Panc1 (cell line): ENCODE measurements around the gene CPEB2. TPM values are rescaled to one million over a fixed set of nuclear protein-coding genes. Genes with fewer than 3 reads are reported as not detected.

Source experiments
- ATAC-seq: fragments of 200-7000 bp; cut with Tn5 transposase; 2 replicates; pipeline ENCODE4 v1.9.1; 2020; ENCODE audit warnings: mild to moderate bottlenecking, moderate library complexity
- BruUV-seq: library from RNA; stranded (reverse); fragments of 400-500 nt; replicated peaks from 2 replicates; lab custom pipeline; 2021; lab: Mats Ljungman, UMichigan
- CTCF ChIA-PET: fragments of 300-600 bp; sonication (Branson Sonifier 250); formaldehyde crosslinking; loops from one replicate; lab custom pipeline; 2022; ENCODE audit warnings: antibody characterized with exemption; lab: Charles Lee
- POLR2A ChIA-PET: fragments of 300-600 bp; sonication (Branson Sonifier 250); formaldehyde crosslinking; loops from one replicate; lab custom pipeline; 2022; ENCODE audit warnings: antibody characterized with exemption; lab: Charles Lee
- DNase-seq: peaks from one replicate; pipeline ENCODE4 v3.0.0-alpha.2; 2010; ENCODE audit warnings: low read depth, low spot score
- H3K27ac ChIP-seq: 2 replicates; pipeline ENCODE4 v1.5.1; 2011; ENCODE audit warnings: mild to moderate bottlenecking, low read length, inconsistent platforms
- H3K27me3 ChIP-seq: fragments of 200-500 bp; sonication (Bioruptor generic); 2 replicates; pipeline ENCODE4 v1.6.0; 2014; ENCODE audit warnings: low read length, inconsistent platforms; ENCODE audit not compliant: control insufficient read depth, insufficient read depth
- H3K36me3 ChIP-seq: fragments of 200-500 bp; sonication (Bioruptor generic); 2 replicates; pipeline ENCODE4 v1.5.1; 2014; ENCODE audit warnings: inconsistent platforms, mild to moderate bottlenecking, low read length, moderate library complexity; ENCODE audit not compliant: control insufficient read depth, insufficient read depth
- H3K4me1 ChIP-seq: 2 replicates; pipeline ENCODE4 v1.5.1; 2011; ENCODE audit warnings: inconsistent platforms, mild to moderate bottlenecking, low read length, moderate library complexity; ENCODE audit not compliant: control insufficient read depth, insufficient read depth
- H3K4me3 ChIP-seq, 2 experiments: 2 replicates each; pipeline ENCODE4 v1.5.1; 2011 to 2012; ENCODE audit warnings: low read depth in 2 of 2, low read length in 2 of 2, mild to moderate bottlenecking in 2 of 2, inconsistent platforms in 1 of 2, moderate library complexity in 1 of 2
- H3K9me3 ChIP-seq: fragments of 200-500 bp; sonication (Bioruptor generic); 2 replicates; pipeline ENCODE4 v1.5.1; 2014; ENCODE audit warnings: low read depth, mild to moderate bottlenecking, inconsistent platforms, low read length, moderate library complexity; ENCODE audit not compliant: control insufficient read depth, insufficient read depth
- POLR2AphosphoS5 ChIP-seq: IDR thresholded peaks from 2 replicates; pipeline ENCODE4 v1.6.1; 2012; ENCODE audit warnings: mild to moderate bottlenecking, low read depth, low read length, moderate library complexity
- SIN3A ChIP-seq: IDR thresholded peaks from 2 replicates; pipeline ENCODE4 v1.6.1; 2012; ENCODE audit warnings: low read depth, mild to moderate bottlenecking, low read length, moderate library complexity, borderline replicate concordance; ENCODE audit not compliant: insufficient read depth
- TCF7L2 ChIP-seq: IDR thresholded peaks from 2 replicates; pipeline ENCODE4 v1.6.1; 2011; ENCODE audit warnings: mild to moderate bottlenecking, low read depth, low read length, inconsistent platforms
- in situ Hi-C: cut with HindIII; loops from 2 replicates; pipeline ENCODE4 v1.10.0; 2016; ENCODE audit warnings: low sequenced_read_pairs, low pct_unique_long_range_greater_than_20kb
- intact Hi-C: fragments of 100-400 bp; cut with micrococcal nuclease; formaldehyde crosslinking; loops from one replicate; pipeline ENCODE4 v1.10.0; 2022; ENCODE audit not compliant: unreplicated experiment
- total RNA-seq: library from RNA; stranded (reverse); gene quantifications from one replicate; pipeline ENCODE4 v1.2.1, GENCODE V29; 2021; ENCODE audit not compliant: unreplicated experiment
- TF ChIP-seq, protein P1 (sequence below): fragments of 450-650 bp; IDR thresholded peaks from 2 replicates; pipeline ENCODE4 v1.5.1; 2017; ENCODE audit warnings: mild to moderate bottlenecking
- TF ChIP-seq, protein P2 (sequence below), 2 experiments: IDR thresholded peaks; 2 replicates each; pipeline ENCODE4 v1.6.1; 2011 to 2012; ENCODE audit warnings: low read depth in 2 of 2, control low read depth in 1 of 2, low read length in 1 of 2, mild to moderate bottlenecking in 1 of 2, moderate library complexity in 1 of 2; ENCODE audit not compliant: insufficient read depth in 1 of 2

CPEB2 gene
- total RNA-seq, 1 experiment from 2014 or later, result 7.2 TPM

DNA sequence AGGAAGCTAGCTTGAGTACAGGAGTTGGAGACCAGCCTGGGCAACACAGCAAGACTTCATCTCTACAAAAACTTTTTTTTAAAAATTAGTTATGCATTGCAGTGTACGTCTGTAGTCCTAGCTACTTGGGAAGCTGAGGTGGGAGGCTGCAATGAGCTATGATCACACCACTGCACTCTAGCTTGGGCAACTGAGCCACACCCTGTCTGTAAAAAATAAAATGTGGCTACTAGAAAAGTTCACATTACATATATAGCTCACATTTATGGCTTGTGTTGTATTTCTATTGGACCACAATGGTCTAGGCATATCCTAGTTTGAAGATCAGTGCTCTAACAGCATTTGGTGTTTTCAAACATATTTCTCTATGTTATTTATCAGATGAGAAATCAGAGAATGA is 11.8 kb upstream of the CPEB2 start:
- POLR2A ChIA-PET, result no interaction called here
- in situ Hi-C loops, result loop anchor here (25.0 kb wide), 1 partner anchor 128 kb away; no protein-coding TSS in a partner anchor
- Histone ChIP-seq H3K4me1 (no peaks in the 10 kb centered on the region), H3K9me3 (no peaks in the 10 kb centered on the region), H3K27me3 (no peaks in the 10 kb centered on the region), H3K36me3 (no peaks in the 10 kb centered on the region), H3K27ac (no peak overlapping the region), H3K4me3 (no peak overlapping the region)
- BruUV-seq, result no TSS peak
- CTCF ChIA-PET, result no interaction called here
- TF ChIP-seq SIN3A, result no peak
- TF ChIP-seq, protein P1, sequence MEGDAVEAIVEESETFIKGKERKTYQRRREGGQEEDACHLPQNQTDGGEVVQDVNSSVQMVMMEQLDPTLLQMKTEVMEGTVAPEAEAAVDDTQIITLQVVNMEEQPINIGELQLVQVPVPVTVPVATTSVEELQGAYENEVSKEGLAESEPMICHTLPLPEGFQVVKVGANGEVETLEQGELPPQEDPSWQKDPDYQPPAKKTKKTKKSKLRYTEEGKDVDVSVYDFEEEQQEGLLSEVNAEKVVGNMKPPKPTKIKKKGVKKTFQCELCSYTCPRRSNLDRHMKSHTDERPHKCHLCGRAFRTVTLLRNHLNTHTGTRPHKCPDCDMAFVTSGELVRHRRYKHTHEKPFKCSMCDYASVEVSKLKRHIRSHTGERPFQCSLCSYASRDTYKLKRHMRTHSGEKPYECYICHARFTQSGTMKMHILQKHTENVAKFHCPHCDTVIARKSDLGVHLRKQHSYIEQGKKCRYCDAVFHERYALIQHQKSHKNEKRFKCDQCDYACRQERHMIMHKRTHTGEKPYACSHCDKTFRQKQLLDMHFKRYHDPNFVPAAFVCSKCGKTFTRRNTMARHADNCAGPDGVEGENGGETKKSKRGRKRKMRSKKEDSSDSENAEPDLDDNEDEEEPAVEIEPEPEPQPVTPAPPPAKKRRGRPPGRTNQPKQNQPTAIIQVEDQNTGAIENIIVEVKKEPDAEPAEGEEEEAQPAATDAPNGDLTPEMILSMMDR, result no peak
- no peak for TF ChIP-seq POLR2AphosphoS5
- TF ChIP-seq, protein P2, sequence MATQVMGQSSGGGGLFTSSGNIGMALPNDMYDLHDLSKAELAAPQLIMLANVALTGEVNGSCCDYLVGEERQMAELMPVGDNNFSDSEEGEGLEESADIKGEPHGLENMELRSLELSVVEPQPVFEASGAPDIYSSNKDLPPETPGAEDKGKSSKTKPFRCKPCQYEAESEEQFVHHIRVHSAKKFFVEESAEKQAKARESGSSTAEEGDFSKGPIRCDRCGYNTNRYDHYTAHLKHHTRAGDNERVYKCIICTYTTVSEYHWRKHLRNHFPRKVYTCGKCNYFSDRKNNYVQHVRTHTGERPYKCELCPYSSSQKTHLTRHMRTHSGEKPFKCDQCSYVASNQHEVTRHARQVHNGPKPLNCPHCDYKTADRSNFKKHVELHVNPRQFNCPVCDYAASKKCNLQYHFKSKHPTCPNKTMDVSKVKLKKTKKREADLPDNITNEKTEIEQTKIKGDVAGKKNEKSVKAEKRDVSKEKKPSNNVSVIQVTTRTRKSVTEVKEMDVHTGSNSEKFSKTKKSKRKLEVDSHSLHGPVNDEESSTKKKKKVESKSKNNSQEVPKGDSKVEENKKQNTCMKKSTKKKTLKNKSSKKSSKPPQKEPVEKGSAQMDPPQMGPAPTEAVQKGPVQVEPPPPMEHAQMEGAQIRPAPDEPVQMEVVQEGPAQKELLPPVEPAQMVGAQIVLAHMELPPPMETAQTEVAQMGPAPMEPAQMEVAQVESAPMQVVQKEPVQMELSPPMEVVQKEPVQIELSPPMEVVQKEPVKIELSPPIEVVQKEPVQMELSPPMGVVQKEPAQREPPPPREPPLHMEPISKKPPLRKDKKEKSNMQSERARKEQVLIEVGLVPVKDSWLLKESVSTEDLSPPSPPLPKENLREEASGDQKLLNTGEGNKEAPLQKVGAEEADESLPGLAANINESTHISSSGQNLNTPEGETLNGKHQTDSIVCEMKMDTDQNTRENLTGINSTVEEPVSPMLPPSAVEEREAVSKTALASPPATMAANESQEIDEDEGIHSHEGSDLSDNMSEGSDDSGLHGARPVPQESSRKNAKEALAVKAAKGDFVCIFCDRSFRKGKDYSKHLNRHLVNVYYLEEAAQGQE (IDR thresholded peaks at IDR 0.05; ENCODE audit: insufficient read depth in 1 of 2, low read depth in 2 of 2, low read length in 1 of 2), result no peak
- no peak for TF ChIP-seq TCF7L2
- DNase-seq, result no peak
- intact Hi-C loops, result no loop called here
- ATAC-seq, result no peak

DNA sequence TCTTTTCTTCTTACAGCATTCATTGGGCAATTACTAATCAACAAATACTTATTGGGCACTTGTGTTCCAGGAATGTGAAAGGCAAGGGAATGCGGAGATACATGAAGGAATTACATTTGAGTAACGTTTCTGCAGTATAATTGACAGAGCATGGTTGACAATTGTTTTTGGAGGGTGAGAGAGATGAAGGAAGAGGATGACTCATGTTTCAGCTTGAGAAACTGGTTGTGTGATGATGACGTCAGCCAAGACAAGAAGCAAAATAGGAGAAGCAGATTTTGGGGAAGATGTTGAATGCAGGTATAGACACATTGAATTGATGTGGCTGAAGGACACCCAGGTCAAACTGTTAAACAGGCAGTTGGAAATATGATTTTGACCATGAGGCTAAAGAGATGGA is 8.0 kb upstream of the CPEB2 start:
- in situ Hi-C loops (loop anchor here (25.0 kb wide), 1 partner anchor 132 kb away; no protein-coding TSS in a partner anchor), intact Hi-C loops (no loop called here)
- TF ChIP-seq TCF7L2 (no peak), SIN3A (no peak), POLR2AphosphoS5 (no peak)
- TF ChIP-seq, protein P2 (IDR thresholded peaks at IDR 0.05; ENCODE audit: insufficient read depth in 1 of 2, low read depth in 2 of 2, low read length in 1 of 2), result no peak
- TF ChIP-seq, protein P1, result no peak
- Histone ChIP-seq H3K9me3 (no peaks in the 10 kb centered on the region), H3K27ac (no peak overlapping the region), H3K4me1 (no peaks in the 10 kb centered on the region), H3K4me3 (no peak overlapping the region), H3K36me3 (no peaks in the 10 kb centered on the region), H3K27me3 (no peaks in the 10 kb centered on the region)
- BruUV-seq, result no TSS peak
- ATAC-seq (no peak), DNase-seq (no peak)
- CTCF ChIA-PET, result no interaction called here
- POLR2A ChIA-PET, result no interaction called here
